Osteocyte (in vitro differentiated cells): ENCODE data around the gene MTHFS. TPM values are rescaled to one million over a fixed set of nuclear protein-coding genes. Genes with fewer than 3 reads are reported as not detected.

Source experiments
- DNase-seq: peaks from one replicate; pipeline ENCODE4 v3.0.0; 2021; ENCODE audit warnings: mixed read lengths; ENCODE audit not compliant: unreplicated experiment; ENCODE audit errors: extremely low spot score
- H3K27ac Mint-ChIP-seq: one replicate; pipeline ENCODE4 v1.8.0; 2021; ENCODE audit warnings: mild to moderate bottlenecking, mixed read lengths; ENCODE audit not compliant: unreplicated experiment
- H3K27me3 Mint-ChIP-seq: one replicate; pipeline ENCODE4 v1.8.0; 2021; ENCODE audit warnings: mixed read lengths; ENCODE audit not compliant: unreplicated experiment
- H3K36me3 Mint-ChIP-seq: one replicate; pipeline ENCODE4 v1.8.0; 2021; ENCODE audit warnings: mixed read lengths; ENCODE audit not compliant: unreplicated experiment
- H3K4me1 Mint-ChIP-seq: one replicate; pipeline ENCODE4 v1.8.0; 2021; ENCODE audit warnings: mixed read lengths; ENCODE audit not compliant: unreplicated experiment
- H3K4me3 Mint-ChIP-seq: one replicate; pipeline ENCODE4 v1.8.0; 2021; ENCODE audit warnings: mild to moderate bottlenecking, moderate library complexity, mixed read lengths; ENCODE audit not compliant: unreplicated experiment
- H3K9me3 Mint-ChIP-seq: one replicate; pipeline ENCODE4 v1.8.0; 2021; ENCODE audit warnings: mixed read lengths; ENCODE audit not compliant: unreplicated experiment
- CTCF ChIP-seq: fragments of 200-600 bp; sonication (generic); IDR thresholded peaks from 2 replicates; pipeline ENCODE4 v1.5.0; 2021; ENCODE audit warnings: antibody characterized with exemption, mild to moderate bottlenecking, moderate library complexity
- total RNA-seq: library from RNA; stranded (reverse); gene quantifications from 2 replicates; pipeline ENCODE4 v1.2.1, GENCODE V29; 2021

Gene MTHFS
- total RNA-seq, 1 donor from 2014 or later = 12.0 TPM

GRCh38 chr15:79820820-79821219, 76.0 kb downstream of the MTHFS start:
- Mint-ChIP-seq H3K4me1 (no peaks in the 10 kb centered on the region), H3K4me3 (no peak overlapping the region), H3K27me3 (no peaks in the 10 kb centered on the region), H3K36me3 (no peaks in the 10 kb centered on the region), H3K9me3 (peaks cover 10% of the 10 kb centered on the region), H3K27ac (no peak overlapping the region)
- TF ChIP-seq CTCF = no peak
- DNase-seq = no peak

GRCh38 chr15:79820176-79820575, 76.6 kb downstream of the MTHFS start:
- no peak overlapping the region for H3K27ac Mint-ChIP-seq
- peaks cover 10% of the 10 kb centered on the region for H3K9me3 Mint-ChIP-seq
- no peak overlapping the region for H3K4me3 Mint-ChIP-seq
- DNase-seq = no peak
- TF ChIP-seq CTCF = no peak
- H3K4me1 Mint-ChIP-seq = no peaks in the 10 kb centered on the region
- no peaks in the 10 kb centered on the region for H3K36me3 Mint-ChIP-seq
- H3K27me3 Mint-ChIP-seq = no peaks in the 10 kb centered on the region

GRCh38 chr15:79816571-79816970, 80.2 kb downstream of the MTHFS start:
- no peak for TF ChIP-seq CTCF
- DNase-seq = no peak
- Mint-ChIP-seq H3K9me3 (peaks cover 10% of the 10 kb centered on the region), H3K4me3 (no peak overlapping the region), H3K27me3 (no peaks in the 10 kb centered on the region), H3K27ac (no peak overlapping the region), H3K4me1 (no peaks in the 10 kb centered on the region), H3K36me3 (no peaks in the 10 kb centered on the region)

GRCh38 chr15:79815468-79815867, 81.3 kb downstream of the MTHFS start:
- no peak for DNase-seq
- H3K36me3 Mint-ChIP-seq = no peaks in the 10 kb centered on the region
- no peak for TF ChIP-seq CTCF
- no peaks in the 10 kb centered on the region for H3K27me3 Mint-ChIP-seq
- H3K9me3 Mint-ChIP-seq = peaks cover 4% of the 10 kb centered on the region
- no peak overlapping the region for H3K4me3 Mint-ChIP-seq
- no peaks in the 10 kb centered on the region for H3K4me1 Mint-ChIP-seq
- H3K27ac Mint-ChIP-seq = no peak overlapping the region

DNA sequence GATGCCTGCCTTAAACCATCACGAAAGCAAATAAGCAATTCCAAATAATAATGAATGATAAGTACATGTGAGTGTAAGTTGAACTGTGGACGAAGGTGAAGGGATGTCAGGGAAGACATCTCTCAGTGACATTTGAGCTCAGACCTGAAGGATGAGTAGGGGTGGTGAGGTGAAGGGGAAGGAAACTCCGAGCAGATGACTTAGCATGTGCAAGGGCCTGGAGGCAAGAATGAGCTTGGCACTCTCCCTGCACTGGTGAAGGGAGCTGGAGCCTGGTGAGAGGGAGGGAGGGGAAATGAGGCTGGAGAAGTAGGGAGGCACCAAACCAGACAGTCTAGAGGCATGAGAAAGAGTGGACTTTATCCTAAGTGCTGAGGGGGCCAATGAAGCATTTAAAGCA, 84.3 kb downstream of the MTHFS start:
- TF ChIP-seq CTCF = no peak
- no peaks in the 10 kb centered on the region for H3K36me3 Mint-ChIP-seq
- no peak overlapping the region for H3K4me3 Mint-ChIP-seq
- no peaks in the 10 kb centered on the region for H3K27me3 Mint-ChIP-seq
- H3K27ac Mint-ChIP-seq = no peak overlapping the region
- H3K9me3 Mint-ChIP-seq = no peaks in the 10 kb centered on the region
- no peak for DNase-seq
- H3K4me1 Mint-ChIP-seq = no peaks in the 10 kb centered on the region
